Endothelial cell of umbilical vein (primary cell): ENCODE results near the gene CCNB1. TPM values are rescaled to one million over a fixed set of nuclear protein-coding genes. Genes with fewer than 3 reads are reported as not detected.

Experiments used
- BruUV-seq: library from RNA; stranded (reverse); fragments of 400-500 nt; replicated peaks from 2 replicates; lab custom pipeline; 2021; lab: Mats Ljungman, UMichigan
- CTCF ChIA-PET: fragments of 300-600, 350-600 bp; sonication (Branson Sonifier 250); formaldehyde crosslinking; loops from one replicate; lab custom pipeline; 2021; ENCODE audit warnings: antibody characterized with exemption, inconsistent platforms; lab: Charles Lee
- POLR2A ChIA-PET: fragments of 300-600, 350-600 bp; sonication (Branson Sonifier 250); formaldehyde crosslinking; loops from one replicate; lab custom pipeline; 2021; ENCODE audit warnings: antibody characterized with exemption, inconsistent platforms; lab: Charles Lee
- DNase-seq: peaks from one replicate; pipeline ENCODE4 v3.0.0-alpha.2; 2011; ENCODE audit warnings: low read depth, low spot score
- FAIRE-seq: peaks from 2 replicates; lab custom pipeline; 2011; peaks lifted over from hg19 to GRCh38; lab: Jason Lieb, UNC
- H2AFZ ChIP-seq: 2 replicates; pipeline ENCODE4 v1.6.0; 2012; ENCODE audit warnings: low read depth, low read length, control low read depth, inconsistent platforms
- H3K27ac ChIP-seq: 2 replicates; pipeline ENCODE4 v1.5.1; 2011; ENCODE audit warnings: low read depth, mild to moderate bottlenecking, control low read depth, low read length, moderate library complexity; ENCODE audit not compliant: insufficient read depth
- H3K27me3 ChIP-seq, 2 experiments: 2 replicates each; pipeline versions ENCODE4 v1.6.0 to v1.6.1; 2011; ENCODE audit warnings: low read length in 2 of 2, mixed read lengths in 1 of 2; ENCODE audit not compliant: control insufficient read depth in 2 of 2, insufficient read depth in 2 of 2
- H3K36me3 ChIP-seq, 2 experiments: 2 replicates in 1 of 2; 3 replicates in 1 of 2; pipeline ENCODE4 v1.5.1; 2011; ENCODE audit warnings: low read length in 2 of 2, mild to moderate bottlenecking in 1 of 2, moderate library complexity in 1 of 2; ENCODE audit not compliant: control insufficient read depth in 2 of 2, insufficient read depth in 2 of 2; ENCODE audit errors: extremely low read depth in 1 of 2
- H3K4me1 ChIP-seq: 3 replicates; pipeline ENCODE4 v1.5.1; 2011; ENCODE audit warnings: mild to moderate bottlenecking, low read length; ENCODE audit not compliant: control insufficient read depth, insufficient read depth; ENCODE audit errors: extremely low read depth
- H3K4me2 ChIP-seq: 2 replicates; pipeline ENCODE4 v1.6.1; 2011; ENCODE audit warnings: low read length, control low read depth, mixed read lengths; ENCODE audit not compliant: insufficient read depth
- H3K4me3 ChIP-seq, 3 experiments: fragments of 200-600 bp in 1 of 3; sonication (generic), shearing (Covaris generic) in 1 of 3; replicated peaks in 1 of 3; 2 replicates each; pipeline ENCODE4 v1.5.1; 2011 to 2016; ENCODE audit warnings: control low read depth in 3 of 3, low read length in 3 of 3, mild to moderate bottlenecking in 2 of 3, inconsistent platforms in 1 of 3, low read depth in 1 of 3, moderate library complexity in 1 of 3; ENCODE audit not compliant: insufficient read depth in 1 of 3
- H3K79me2 ChIP-seq: 2 replicates; pipeline ENCODE4 v1.6.0; 2012; ENCODE audit warnings: low read length, inconsistent platforms; ENCODE audit not compliant: control insufficient read depth, insufficient read depth
- H3K9ac ChIP-seq: replicated peaks from 2 replicates; pipeline ENCODE3; 2011; ENCODE audit warnings: low read length, control low read depth; ENCODE audit not compliant: insufficient read depth; ENCODE audit errors: extremely low read depth
- H3K9me1 ChIP-seq: replicated peaks from 3 replicates; pipeline ENCODE4 v1.6.0; 2011; ENCODE audit warnings: mild to moderate bottlenecking, low read length; ENCODE audit not compliant: control insufficient read depth, insufficient read depth; ENCODE audit errors: extremely low read depth
- H3K9me3 ChIP-seq: replicated peaks from 2 replicates; pipeline ENCODE4 v1.5.1; 2012; ENCODE audit warnings: low read length, inconsistent platforms; ENCODE audit not compliant: control insufficient read depth, insufficient read depth
- H4K20me1 ChIP-seq: replicated peaks from 2 replicates; pipeline ENCODE3; 2011; ENCODE audit warnings: mild to moderate bottlenecking, low read length; ENCODE audit not compliant: control insufficient read depth, insufficient read depth; ENCODE audit errors: extremely low read depth
- CTCF ChIP-seq, 2 donors: IDR thresholded peaks; 1 replicate in 1 of 2; 2 replicates in 1 of 2; pipeline ENCODE4 v1.5.1; 2011; ENCODE audit warnings: low read length in 2 of 2, mild to moderate bottlenecking in 2 of 2, moderate library complexity in 2 of 2, control low read depth in 1 of 2, inconsistent platforms in 1 of 2, low read depth in 1 of 2; ENCODE audit not compliant: insufficient read depth in 1 of 2; ENCODE audit errors: extremely low read depth in 1 of 2
- EZH2 ChIP-seq: IDR thresholded peaks from 2 replicates; pipeline ENCODE4 v1.6.1; 2012; ENCODE audit warnings: borderline replicate concordance, low read depth, mild to moderate bottlenecking, moderate library complexity, low read length, inconsistent platforms; ENCODE audit not compliant: severe bottlenecking
- FOS ChIP-seq: IDR thresholded peaks from 2 replicates; pipeline ENCODE4 v1.6.1; 2011; ENCODE audit warnings: mild to moderate bottlenecking, low read length, moderate library complexity, borderline replicate concordance; ENCODE audit not compliant: insufficient read depth
- GATA2 ChIP-seq: IDR thresholded peaks from 2 replicates; pipeline ENCODE4 v1.7.0; 2011; ENCODE audit warnings: low read depth, mild to moderate bottlenecking, moderate library complexity, mixed read lengths, low read length; ENCODE audit not compliant: insufficient read length, insufficient read depth
- JUN ChIP-seq: IDR thresholded peaks from 2 replicates; pipeline ENCODE4 v1.6.1; 2011; ENCODE audit warnings: borderline replicate concordance, low read depth; ENCODE audit not compliant: insufficient read length, insufficient read depth
- MAX ChIP-seq: IDR thresholded peaks from 2 replicates; pipeline ENCODE4 v1.6.1; 2011; ENCODE audit not compliant: insufficient read depth, insufficient read length
- MYC ChIP-seq: IDR thresholded peaks from one replicate; pipeline ENCODE4 v1.6.1; 2011; ENCODE audit warnings: mild to moderate bottlenecking, low read depth, low read length
- POLR2A ChIP-seq: IDR thresholded peaks from 2 replicates; pipeline ENCODE4 v1.6.1; 2012; ENCODE audit warnings: low read depth, mild to moderate bottlenecking, control low read depth, low read length
- POLR2AphosphoS5 ChIP-seq: IDR thresholded peaks from 2 replicates; pipeline ENCODE4 v1.6.1; 2012; ENCODE audit warnings: low read depth, mild to moderate bottlenecking, control low read depth, low read length, moderate library complexity; ENCODE audit not compliant: insufficient read depth
- dilution Hi-C: fragments of 300-500 bp; cut with MboI; formaldehyde crosslinking; loops from one replicate; pipeline ENCODE4 v1.15.0; 2019; ENCODE audit warnings: low sequenced_read_pairs; ENCODE audit not compliant: extremely low pct_ligation_motif_present
- intact Hi-C: fragments of 100-400 bp; cut with micrococcal nuclease; formaldehyde crosslinking; loops from one replicate; pipeline ENCODE4 v1.10.0; 2022
- polyA plus RNA-seq, 4 experiments: library from polyadenylated mRNA; depleted of rRNA in 3 of 4; stranded (reverse) in 3 of 4; unstranded in 1 of 4; fragments of >200 nt; gene quantifications; 2 replicates each; pipeline versions ENCODE4 v1.2.1 to v1.2.3, GENCODE V29; 2011 to 2012; ENCODE audit warnings: missing spikeins in 1 of 4
- total RNA-seq: library from RNA; stranded (reverse); gene quantifications from 2 replicates; pipeline ENCODE4 v1.2.3, GENCODE V29; 2021

The CCNB1 gene
- total and polyA plus RNA-seq, 2 donors (not counting 3 experiments of a cell fraction or from before 2014, with no cell fraction given), result 72.2 to 211 TPM

GRCh38 chr5:69131304-69131703 is 35.6 kb upstream of the CCNB1 start:
- no peaks in the 10 kb centered on the region for H3K79me2 ChIP-seq
- H3K9me3 ChIP-seq, result no peaks in the 10 kb centered on the region
- POLR2A ChIA-PET, result no interaction called here
- no peaks in the 10 kb centered on the region for H3K4me1 ChIP-seq
- dilution Hi-C loops, result no loop called here
- H3K9me1 ChIP-seq, result no peaks in the 10 kb centered on the region
- intact Hi-C loops, result no loop called here
- no peak for TF ChIP-seq JUN
- no peak for TF ChIP-seq POLR2A
- no peak for TF ChIP-seq MYC
- TF ChIP-seq CTCF (IDR thresholded peaks at IDR 0.05; ENCODE audit: extremely low read depth in 1 of 2, insufficient read depth in 1 of 2, low read depth in 1 of 2, low read length in 2 of 2), result no peak
- no peak for TF ChIP-seq POLR2AphosphoS5
- TF ChIP-seq FOS, result no peak
- TF ChIP-seq MAX, result no peak
- no peak for TF ChIP-seq EZH2
- TF ChIP-seq GATA2, result no peak
- CTCF ChIA-PET, result no interaction called here
- no TSS peak for BruUV-seq
- H4K20me1 ChIP-seq, result no peaks in the 10 kb centered on the region
- no peaks in the 10 kb centered on the region for H3K27me3 ChIP-seq
- no peak overlapping the region for H2AFZ ChIP-seq
- H3K4me3 ChIP-seq, result no peak overlapping the region
- FAIRE-seq (no peak), DNase-seq (no peak)
- H3K27ac ChIP-seq, result no peak overlapping the region
- H3K36me3 ChIP-seq, result peaks cover 0 to 5% of the 10 kb centered on the region in 2 experiments
- no peak overlapping the region for H3K4me2 ChIP-seq
- H3K9ac ChIP-seq, result no peak overlapping the region
